SK-N-MC (cell line): Measurements from ENCODE around the gene RSPH6A.

ENCODE experiments used
- EZH2 ChIP-seq: fragments of 200-600 bp; sonication (generic); IDR thresholded peaks from one replicate; pipeline ENCODE4 v1.6.1; 2017; ENCODE audit warnings: antibody characterized with exemption
- FOXP2 ChIP-seq: optimal IDR thresholded peaks from 2 replicates; pipeline ENCODE3; 2011; ENCODE audit warnings: mild to moderate bottlenecking, moderate library complexity; ENCODE audit not compliant: insufficient read depth; ENCODE audit errors: extremely low read length, control extremely low read depth
- POLR2AphosphoS5 ChIP-seq: IDR thresholded peaks from 2 replicates; pipeline ENCODE4 v1.6.1; 2012; ENCODE audit warnings: mild to moderate bottlenecking, low read depth, low read length, borderline replicate concordance

GRCh38 chr19:45766296-45766868, 48.7 kb downstream of the RSPH6A start:
- no peak for TF ChIP-seq POLR2AphosphoS5
- TF ChIP-seq EZH2, result no peak
- TF ChIP-seq FOXP2, result no peak
